ENCODE measurements around the gene PCDHB16.
"Not testable (repeated sequence)": the region's sequence is repeated elsewhere in the genome, so short reads cannot be mapped to it uniquely, and the experiment has no call there.

PCDHB16 gene

DNA sequence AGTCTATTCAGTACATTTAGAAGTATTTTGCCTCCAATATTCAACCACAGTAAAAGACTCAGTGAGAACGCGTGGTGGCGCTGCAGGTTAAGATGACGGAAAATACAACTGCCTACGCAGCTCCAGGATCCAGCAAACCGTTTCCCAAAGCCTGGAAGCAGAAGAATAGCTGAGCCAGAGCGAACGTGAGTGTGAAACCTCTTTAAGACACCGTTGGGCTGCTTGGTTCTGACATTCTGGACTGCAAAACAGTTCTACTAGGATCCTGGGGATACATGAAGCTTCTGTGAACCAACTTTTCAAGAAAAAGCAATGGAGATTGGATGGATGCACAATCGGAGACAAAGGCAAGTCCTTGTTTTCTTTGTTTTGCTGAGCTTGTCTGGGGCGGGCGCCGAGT lies at the start of gene PCDHB16:
PCDHB16 (plus strand) TSS at position 140 of the 400 bp plus-strand sequence; CDS start at position 313, 173 bp downstream.
- no peak for DNase-seq

DNA sequence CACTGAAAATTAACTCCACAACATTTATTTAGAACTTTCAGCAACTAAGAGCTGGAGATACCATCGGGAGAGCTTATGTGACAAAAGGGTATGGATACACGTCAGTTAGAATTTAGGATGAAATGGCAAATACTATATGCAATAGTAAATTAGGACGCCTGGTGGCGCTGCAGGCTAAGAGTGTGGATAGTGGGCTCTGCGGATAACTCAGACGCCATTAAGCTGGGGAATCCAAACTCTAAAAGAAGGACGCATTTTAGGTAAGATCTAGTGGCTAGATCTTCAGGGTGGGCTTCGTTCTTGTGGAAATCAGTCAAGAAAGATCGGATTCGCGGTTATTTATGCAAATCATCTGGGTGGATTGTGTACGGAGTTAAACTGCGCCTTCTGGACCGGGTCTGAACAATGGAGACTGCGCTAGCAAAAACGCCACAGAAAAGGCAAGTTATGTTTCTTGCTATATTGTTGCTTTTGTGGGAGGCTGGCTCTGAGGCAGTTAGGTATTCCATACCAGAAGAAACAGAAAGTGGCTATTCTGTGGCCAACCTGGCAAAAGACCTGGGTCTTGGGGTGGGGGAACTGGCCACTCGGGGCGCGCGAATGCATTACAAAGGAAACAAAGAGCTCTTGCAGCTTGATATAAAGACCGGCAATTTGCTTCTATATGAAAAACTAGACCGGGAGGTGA lies 47.0 kb upstream of the PCDHB16 start, which contains the start of gene PCDHB5:
PCDHB5 (plus strand) TSS at position 177 of the 688 bp plus-strand sequence; CDS start at position 406, 229 bp downstream.
- DNase-seq: no peak

- DNase-seq: no peak
Observed at GRCh38 chr5:141135718-141136266, 46.4 kb upstream of the PCDHB16 start.

GRCh38 chr5:141137346-141137745 lies 44.8 kb upstream of the PCDHB16 start:
- not testable (repeated sequence) for DNase-seq

GRCh38 chr5:141149812-141150211 lies 32.4 kb upstream of the PCDHB16 start, which contains the start of gene PCDHB6:
PCDHB6 (plus strand) TSS chr5:141150057; CDS start chr5:141150258, 201 bp downstream.
- no peak for DNase-seq

DNA sequence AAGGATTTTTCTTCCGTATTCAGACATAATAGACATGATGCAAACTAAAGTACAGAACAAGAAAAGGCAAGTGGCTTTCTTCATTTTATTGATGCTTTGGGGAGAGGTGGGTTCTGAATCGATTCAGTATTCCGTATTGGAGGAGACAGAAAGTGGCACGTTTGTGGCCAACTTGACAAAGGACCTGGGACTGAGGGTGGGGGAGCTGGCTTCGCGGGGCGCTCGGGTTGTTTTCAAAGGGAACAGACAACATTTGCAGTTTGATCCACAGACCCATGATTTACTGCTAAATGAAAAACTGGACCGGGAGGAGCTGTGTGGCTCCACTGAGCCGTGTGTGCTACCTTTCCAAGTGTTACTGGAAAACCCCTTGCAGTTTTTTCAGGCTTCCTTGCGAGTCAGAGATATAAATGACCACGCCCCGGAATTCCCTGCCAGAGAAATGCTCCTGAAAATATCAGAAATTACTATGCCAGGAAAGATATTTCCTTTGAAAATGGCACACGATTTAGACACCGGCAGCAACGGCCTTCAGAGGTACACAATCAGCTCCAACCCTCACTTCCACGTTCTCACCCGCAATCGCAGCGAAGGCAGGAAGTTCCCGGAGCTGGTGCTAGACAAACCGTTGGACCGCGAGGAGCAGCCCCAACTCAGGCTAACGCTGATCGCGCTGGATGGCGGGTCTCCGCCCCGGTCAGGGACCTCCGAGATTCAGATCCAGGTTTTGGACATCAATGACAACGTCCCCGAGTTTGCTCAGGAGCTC lies 31.8 kb upstream of the PCDHB16 start:
- no peak for DNase-seq

GRCh38 chr5:141150993-141151325 lies 31.2 kb upstream of the PCDHB16 start:
- DNase-seq: no peak

GRCh38 chr5:141151632-141152031 lies 30.6 kb upstream of the PCDHB16 start:
- DNase-seq: not testable (repeated sequence)

- DNase-seq: not testable (repeated sequence)
Observed at GRCh38 chr5:141152096-141152495, 30.1 kb upstream of the PCDHB16 start.

DNA sequence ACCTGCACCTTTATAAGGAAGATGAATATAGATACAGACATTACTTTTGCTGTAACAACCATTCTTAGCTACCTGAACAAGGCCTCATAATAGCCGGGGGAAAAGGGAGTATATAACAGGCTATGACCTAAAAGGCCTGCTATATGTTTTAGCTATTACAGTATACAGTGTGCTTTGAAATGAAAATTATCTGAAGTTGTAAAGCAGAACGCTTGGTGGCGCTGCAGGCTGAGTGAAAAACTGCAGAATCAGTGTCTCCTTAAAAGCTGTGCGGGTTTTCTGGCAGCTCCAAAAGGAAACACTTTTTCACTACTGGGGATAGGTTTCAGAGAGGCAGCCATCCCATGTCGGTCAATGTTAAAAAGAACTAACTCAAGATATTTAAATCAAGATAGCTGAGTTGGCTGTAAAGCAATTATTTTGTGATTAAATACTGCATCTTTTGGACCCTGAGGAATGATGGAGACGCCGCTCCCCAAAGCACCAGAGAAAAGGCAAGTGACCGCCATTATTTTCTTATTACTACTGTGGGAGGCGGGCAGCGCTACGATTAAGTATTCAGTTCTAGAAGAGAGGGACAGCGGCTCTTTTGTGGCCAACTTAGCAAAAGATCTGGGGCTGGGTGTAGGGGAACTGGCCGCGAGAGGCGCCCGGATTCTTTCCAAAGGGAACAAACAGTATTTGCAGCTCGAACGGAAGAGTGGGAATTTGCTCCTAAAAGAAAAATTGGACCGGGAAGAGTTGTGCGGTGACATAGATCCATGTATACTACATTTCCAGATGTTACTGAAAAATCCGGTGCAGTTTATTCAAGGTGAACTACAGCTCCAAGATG lies 26.4 kb upstream of the PCDHB16 start:
- no peak for DNase-seq

- not testable (repeated sequence) for DNase-seq
Observed at GRCh38 chr5:141157356-141157755, 24.8 kb upstream of the PCDHB16 start.

GRCh38 chr5:141157901-141158300 lies 24.3 kb upstream of the PCDHB16 start:
- DNase-seq: not testable (repeated sequence)

GRCh38 chr5:141172381-141173204 lies 9.6 kb upstream of the PCDHB16 start, which contains the start of gene PCDHB7:
PCDHB7 (plus strand) TSS chr5:141172644; CDS start chr5:141172836, 192 bp downstream.
- no peak for DNase-seq

DNA sequence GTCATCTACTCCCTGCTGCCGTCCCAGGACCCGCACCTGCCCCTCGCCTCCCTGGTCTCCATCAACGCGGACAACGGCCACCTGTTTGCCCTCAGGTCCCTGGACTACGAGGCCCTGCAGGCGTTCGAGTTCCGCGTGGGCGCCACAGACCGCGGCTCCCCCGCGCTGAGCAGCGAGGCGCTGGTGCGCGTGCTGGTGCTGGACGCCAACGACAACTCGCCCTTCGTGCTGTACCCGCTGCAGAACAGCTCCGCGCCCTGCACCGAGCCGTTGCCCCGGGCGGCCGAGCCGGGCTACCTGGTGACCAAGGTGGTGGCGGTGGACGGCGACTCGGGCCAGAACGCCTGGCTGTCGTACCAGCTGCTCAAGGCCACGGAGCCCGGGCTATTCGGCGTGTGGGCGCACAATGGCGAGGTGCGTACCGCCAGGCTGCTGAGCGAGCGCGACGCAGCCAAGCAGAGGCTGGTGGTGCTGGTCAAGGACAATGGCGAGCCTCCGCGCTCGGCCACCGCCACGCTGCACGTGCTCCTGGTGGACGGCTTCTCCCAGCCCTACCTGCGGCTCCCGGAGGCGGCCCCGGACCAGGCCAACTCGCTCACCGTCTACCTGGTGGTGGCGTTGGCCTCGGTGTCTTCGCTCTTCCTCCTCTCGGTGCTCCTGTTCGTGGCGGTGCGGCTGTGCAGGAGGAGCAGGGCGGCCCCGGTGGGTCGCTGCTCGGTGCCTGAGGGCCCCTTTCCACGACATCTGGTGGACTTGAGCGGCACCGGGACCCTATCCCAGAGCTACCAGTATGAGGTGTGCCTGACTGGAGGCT lies 7.7 kb upstream of the PCDHB16 start:
- not testable (repeated sequence) for DNase-seq

DNA sequence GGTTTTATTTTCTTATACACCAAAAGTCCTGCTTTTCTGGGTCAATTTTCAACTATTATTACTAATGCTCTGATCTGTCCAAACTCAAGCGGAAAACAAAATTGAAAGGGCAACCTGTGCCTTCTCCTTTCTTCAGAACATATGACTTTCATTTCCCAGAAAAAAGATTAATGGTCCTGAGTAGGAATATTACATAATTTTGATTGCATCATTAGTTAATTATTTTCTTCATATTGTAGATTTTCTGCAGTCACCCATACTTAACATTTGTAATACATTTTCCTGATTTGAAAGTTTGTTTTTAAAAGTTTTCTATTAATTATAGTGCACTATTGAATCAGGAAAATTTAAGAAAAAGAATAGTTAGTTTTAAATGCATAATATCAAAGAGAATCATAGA lies 6.3 kb upstream of the PCDHB16 start:
- no peak for DNase-seq

DNA sequence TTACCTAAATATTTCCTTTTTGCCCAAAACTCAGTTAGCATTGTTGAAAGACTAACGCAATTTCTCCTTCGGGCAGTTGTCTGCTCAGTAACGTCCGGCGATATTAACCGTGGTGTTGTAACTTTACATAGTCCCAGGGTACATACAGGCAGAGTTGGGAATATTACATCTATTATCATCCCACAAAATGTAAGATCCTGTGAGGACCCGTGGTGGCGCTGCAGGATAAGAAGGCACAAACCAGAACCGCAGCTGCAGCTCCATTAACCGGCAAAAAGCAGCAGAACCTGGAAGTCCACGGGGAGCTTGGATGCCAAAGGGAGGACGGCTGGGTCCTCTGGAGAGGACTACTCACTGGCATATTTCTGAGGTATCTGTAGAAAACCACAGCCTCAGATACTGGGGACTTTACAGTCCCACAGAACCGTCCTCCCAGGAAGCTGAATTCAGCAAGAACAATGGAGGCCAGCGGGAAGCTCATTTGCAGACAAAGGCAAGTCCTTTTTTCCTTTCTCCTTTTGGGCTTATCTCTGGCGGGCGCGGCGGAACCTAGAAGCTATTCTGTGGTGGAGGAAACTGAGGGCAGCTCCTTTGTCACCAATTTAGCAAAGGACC lies 4.5 kb upstream of the PCDHB16 start, which contains the start of gene PCDHB8:
PCDHB8 (plus strand) TSS at position 214 of the 615 bp plus-strand sequence; CDS start at position 459, 245 bp downstream.
- not testable (repeated sequence) for DNase-seq

DNA sequence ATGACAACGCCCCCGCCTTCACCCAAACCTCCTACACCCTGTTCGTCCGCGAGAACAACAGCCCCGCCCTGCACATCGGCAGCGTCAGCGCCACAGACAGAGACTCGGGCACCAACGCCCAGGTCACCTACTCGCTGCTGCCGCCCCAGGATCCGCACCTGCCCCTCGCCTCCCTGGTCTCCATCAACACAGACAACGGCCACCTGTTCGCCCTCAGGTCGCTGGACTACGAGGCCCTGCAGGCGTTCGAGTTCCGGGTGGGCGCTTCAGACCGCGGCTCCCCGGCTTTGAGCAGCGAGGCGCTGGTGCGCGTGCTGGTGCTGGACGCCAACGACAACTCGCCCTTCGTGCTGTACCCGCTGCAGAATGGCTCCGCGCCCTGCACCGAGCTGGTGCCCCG lies 2.8 kb upstream of the PCDHB16 start:
- DNase-seq: not testable (repeated sequence)

DNA sequence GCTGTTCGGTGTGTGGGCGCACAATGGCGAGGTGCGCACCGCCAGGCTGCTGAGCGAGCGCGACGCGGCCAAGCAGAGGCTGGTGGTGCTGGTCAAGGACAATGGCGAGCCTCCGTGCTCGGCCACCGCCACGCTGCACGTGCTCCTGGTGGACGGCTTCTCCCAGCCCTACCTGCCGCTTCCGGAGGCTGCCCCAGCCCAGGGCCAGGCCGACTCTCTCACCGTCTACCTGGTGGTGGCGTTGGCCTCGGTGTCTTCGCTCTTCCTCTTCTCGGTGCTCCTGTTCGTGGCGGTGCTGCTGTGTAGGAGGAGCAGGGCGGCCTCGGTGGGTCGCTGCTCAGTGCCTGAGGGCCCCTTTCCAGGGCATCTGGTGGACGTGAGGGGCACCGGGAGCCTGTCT lies 2.3 kb upstream of the PCDHB16 start:
- not testable (repeated sequence) for DNase-seq

DNA sequence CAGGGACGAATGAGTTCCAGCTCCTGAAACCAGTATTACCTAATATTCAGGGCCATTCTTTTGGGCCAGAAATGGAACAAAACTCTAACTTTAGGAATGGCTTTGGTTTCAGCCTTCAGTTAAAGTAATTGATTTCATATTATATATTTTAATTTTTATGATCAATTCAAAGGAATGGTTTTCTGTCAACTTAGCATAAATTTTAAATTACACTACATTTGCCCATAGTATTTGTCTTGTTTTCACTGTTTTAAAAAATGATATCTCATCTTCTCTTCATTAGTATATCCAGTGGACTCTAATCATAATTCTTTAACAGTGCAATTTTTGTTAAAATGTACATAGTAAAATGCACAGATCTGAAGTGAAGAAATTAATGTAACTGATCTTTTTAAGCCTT lies 1.9 kb upstream of the PCDHB16 start:
- no peak for DNase-seq

All from left hindlimb (tissue), 1 donor.